GM23338 (cell line): ENCODE results near the gene EPS8. TPM values are rescaled to one million over a fixed set of nuclear protein-coding genes. Genes with fewer than 3 reads are reported as not detected.

Experiments used
- ATAC-seq: fragments of 200-7000 bp; cut with Tn5 transposase; 3 replicates; pipeline ENCODE4 v1.9.1; 2020
- DNase-seq: peaks from one replicate; pipeline ENCODE4 v3.0.0-alpha.2; 2015; ENCODE audit warnings: low spot score
- H2AFZ ChIP-seq: fragments of 200-600 bp; sonication (generic); 2 replicates; pipeline ENCODE4 v1.8.0; 2016; ENCODE audit warnings: antibody characterized with exemption, mild to moderate bottlenecking, moderate library complexity
- H3F3A ChIP-seq: fragments of 200-600 bp; sonication (generic); replicated peaks from 2 replicates; pipeline ENCODE4 v1.8.0; 2017; ENCODE audit warnings: antibody characterized with exemption, mixed run types, low read depth
- H3K27ac ChIP-seq: fragments of 200-600 bp; sonication (generic); 2 replicates; pipeline ENCODE4 v1.6.1; 2016; ENCODE audit warnings: low read depth
- H3K27me3 ChIP-seq: fragments of 200-600 bp; sonication (generic); 2 replicates; pipeline ENCODE4 v1.8.0; 2016; ENCODE audit warnings: mild to moderate bottlenecking, mixed run types, moderate library complexity; ENCODE audit not compliant: insufficient read depth
- H3K36me3 ChIP-seq: fragments of 200-600 bp; sonication (generic); 2 replicates; pipeline ENCODE4 v1.8.0; 2016; ENCODE audit warnings: mild to moderate bottlenecking; ENCODE audit not compliant: insufficient read depth
- H3K4me1 ChIP-seq: fragments of 200-600 bp; sonication (generic); 2 replicates; pipeline ENCODE4 v1.8.0; 2016; ENCODE audit warnings: mild to moderate bottlenecking, moderate library complexity; ENCODE audit not compliant: insufficient read depth
- H3K4me2 ChIP-seq: fragments of 200-600 bp; sonication (generic); 2 replicates; pipeline ENCODE4 v1.7.1; 2017; ENCODE audit warnings: mixed run types
- H3K4me3 ChIP-seq: fragments of 200-600 bp; sonication (generic); 2 replicates; pipeline ENCODE4 v1.6.1; 2016; ENCODE audit warnings: mixed run types
- H3K79me2 ChIP-seq: fragments of 200-600 bp; sonication (generic); replicated peaks from 2 replicates; pipeline ENCODE4 v1.8.0; 2017; ENCODE audit warnings: mild to moderate bottlenecking; ENCODE audit not compliant: insufficient read depth
- H3K9me2 ChIP-seq: fragments of 200-600 bp; sonication (generic); 2 replicates; pipeline ENCODE4 v1.8.0; 2017; ENCODE audit not compliant: insufficient read depth
- H4K20me1 ChIP-seq: fragments of 200-600 bp; sonication (generic); replicated peaks from 2 replicates; pipeline ENCODE4 v1.8.0; 2017; ENCODE audit warnings: mild to moderate bottlenecking; ENCODE audit not compliant: insufficient read depth
- H3K27ac Mint-ChIP-seq: 2 replicates; pipeline ENCODE4 v1.8.0; 2020; ENCODE audit warnings: inconsistent platforms, mild to moderate bottlenecking, moderate library complexity, mixed read lengths
- H3K27me3 Mint-ChIP-seq: 3 replicates; pipeline ENCODE4 v1.8.0; 2022; ENCODE audit warnings: low read depth, mild to moderate bottlenecking, moderate library complexity, mixed read lengths, inconsistent platforms; ENCODE audit not compliant: insufficient read depth, poor library complexity
- H3K36me3 Mint-ChIP-seq: 3 replicates; pipeline ENCODE4 v1.8.0; 2021; ENCODE audit warnings: low read depth, mild to moderate bottlenecking, inconsistent platforms, moderate library complexity, mixed read lengths
- H3K4me1 Mint-ChIP-seq: 3 replicates; pipeline ENCODE4 v1.8.0; 2020; ENCODE audit warnings: mild to moderate bottlenecking, inconsistent platforms, mixed read lengths
- H3K4me3 Mint-ChIP-seq: 3 replicates; pipeline ENCODE4 v1.8.0; 2021; ENCODE audit warnings: moderate library complexity, mild to moderate bottlenecking, inconsistent platforms, mixed read lengths
- H3K9me3 Mint-ChIP-seq: 3 replicates; pipeline ENCODE4 v1.8.0; 2020; ENCODE audit warnings: moderate library complexity, mild to moderate bottlenecking, inconsistent platforms, mixed read lengths
- CREB1 ChIP-seq: fragments of 250-450 bp; sonication (Bioruptor Pico); IDR thresholded peaks from 2 replicates; pipeline ENCODE4 v1.5.0; 2020; ENCODE audit warnings: low read depth, mild to moderate bottlenecking, moderate library complexity
- EZH2 ChIP-seq: fragments of 200-600 bp; sonication (generic); IDR thresholded peaks from one replicate; pipeline ENCODE4 v1.8.0; 2017; ENCODE audit warnings: antibody characterized with exemption, mild to moderate bottlenecking, low read depth; ENCODE audit not compliant: unreplicated experiment
- JUNB ChIP-seq: IDR thresholded peaks from one replicate; pipeline ENCODE4 v1.6.1; 2016; ENCODE audit warnings: antibody characterized with exemption; ENCODE audit not compliant: unreplicated experiment
- NANOG ChIP-seq: IDR thresholded peaks from 2 replicates; pipeline ENCODE4 v1.6.1; 2016; ENCODE audit warnings: antibody characterized with exemption, borderline replicate concordance
- POLR2AphosphoS5 ChIP-seq: IDR thresholded peaks from 2 replicates; pipeline ENCODE4 v1.6.1; 2016; ENCODE audit warnings: antibody characterized with exemption, low read depth
- STAT1 ChIP-seq: IDR thresholded peaks from one replicate; pipeline ENCODE4 v1.6.1; 2016; ENCODE audit warnings: antibody characterized with exemption; ENCODE audit not compliant: unreplicated experiment
- ZNF114 ChIP-seq: fragments of 250-450 bp; sonication (Bioruptor Pico); IDR thresholded peaks from 2 replicates; pipeline ENCODE4 v1.5.0; 2020; ENCODE audit warnings: mild to moderate bottlenecking, moderate library complexity
- ZNF331 ChIP-seq: fragments of 250-450 bp; sonication (Bioruptor Pico); IDR thresholded peaks from 2 replicates; pipeline ENCODE4 v1.5.0; 2020; ENCODE audit warnings: low read depth, mild to moderate bottlenecking, moderate library complexity
- ZNF462 ChIP-seq: fragments of 250-450 bp; sonication (Bioruptor Pico); IDR thresholded peaks from 2 replicates; pipeline ENCODE4 v1.5.0; 2020; ENCODE audit warnings: mild to moderate bottlenecking, moderate library complexity
- polyA plus RNA-seq: library from polyadenylated mRNA; unstranded; fragments of >200 nt; fragmentation: Nextera tagmentation; extraction: Ambion mirVana; gene quantifications from 2 replicates; pipeline ENCODE4 v1.2.1, GENCODE V29; 2016
- total RNA-seq: library from RNA; depleted of rRNA; stranded (reverse); fragments of >200 nt; shearing (Covaris generic); gene quantifications from 2 replicates; pipeline ENCODE4 v1.2.3, GENCODE V29; 2014
- TF ChIP-seq, protein P1 (sequence below), 2 experiments: fragments of 200-600 bp in 1 of 2; sonication (generic) in 1 of 2; conservative IDR thresholded peaks; 2 replicates each; pipeline versions ENCODE4 v1.5.1 to v1.6.1; 2016 to 2017; ENCODE audit warnings: antibody characterized with exemption in 2 of 2, low read depth in 2 of 2, mild to moderate bottlenecking in 2 of 2, moderate library complexity in 1 of 2
- TF ChIP-seq, protein P2 (sequence below): IDR thresholded peaks from 2 replicates; pipeline ENCODE4 v1.6.1; 2016; ENCODE audit warnings: antibody characterized with exemption
- TF ChIP-seq, protein P3 (sequence below): IDR thresholded peaks from one replicate; pipeline ENCODE4 v1.6.1; 2018; ENCODE audit warnings: antibody characterized with exemption; ENCODE audit not compliant: unreplicated experiment

Gene EPS8
- total and polyA plus RNA-seq, 2 experiments from 2014 or later = 3.5 to 5.4 TPM

GRCh38 chr12:15651371-15651770 is 137.8 kb downstream of the EPS8 start:
- H3K36me3 Mint-ChIP-seq = no peaks in the 10 kb centered on the region
- Histone ChIP-seq H3K4me2 (no peak overlapping the region), H3K27me3 (no peaks in the 10 kb centered on the region), H3K4me3 (no peak overlapping the region), H2AFZ (no peak overlapping the region), H3K9me2 (no peaks in the 10 kb centered on the region), H3K79me2 (no peaks in the 10 kb centered on the region), H4K20me1 (no peaks in the 10 kb centered on the region), H3K36me3 (no peaks in the 10 kb centered on the region), H3K27ac (no peak overlapping the region), H3K4me1 (0 out of 2 replicates have a peak, but pooled peaks cover 3% of the 10 kb centered on the region), H3F3A (no peaks in the 10 kb centered on the region)
- H3K27me3 Mint-ChIP-seq = no peaks in the 10 kb centered on the region
- TF ChIP-seq, protein P1, sequence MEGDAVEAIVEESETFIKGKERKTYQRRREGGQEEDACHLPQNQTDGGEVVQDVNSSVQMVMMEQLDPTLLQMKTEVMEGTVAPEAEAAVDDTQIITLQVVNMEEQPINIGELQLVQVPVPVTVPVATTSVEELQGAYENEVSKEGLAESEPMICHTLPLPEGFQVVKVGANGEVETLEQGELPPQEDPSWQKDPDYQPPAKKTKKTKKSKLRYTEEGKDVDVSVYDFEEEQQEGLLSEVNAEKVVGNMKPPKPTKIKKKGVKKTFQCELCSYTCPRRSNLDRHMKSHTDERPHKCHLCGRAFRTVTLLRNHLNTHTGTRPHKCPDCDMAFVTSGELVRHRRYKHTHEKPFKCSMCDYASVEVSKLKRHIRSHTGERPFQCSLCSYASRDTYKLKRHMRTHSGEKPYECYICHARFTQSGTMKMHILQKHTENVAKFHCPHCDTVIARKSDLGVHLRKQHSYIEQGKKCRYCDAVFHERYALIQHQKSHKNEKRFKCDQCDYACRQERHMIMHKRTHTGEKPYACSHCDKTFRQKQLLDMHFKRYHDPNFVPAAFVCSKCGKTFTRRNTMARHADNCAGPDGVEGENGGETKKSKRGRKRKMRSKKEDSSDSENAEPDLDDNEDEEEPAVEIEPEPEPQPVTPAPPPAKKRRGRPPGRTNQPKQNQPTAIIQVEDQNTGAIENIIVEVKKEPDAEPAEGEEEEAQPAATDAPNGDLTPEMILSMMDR (conservative IDR thresholded peaks at IDR 0.05; ENCODE audit: low read depth in 2 of 2) = no peak
- no peak for TF ChIP-seq ZNF114
- no peak for TF ChIP-seq ZNF462 (CRISPR knock-in tag)
- TF ChIP-seq, protein P2, sequence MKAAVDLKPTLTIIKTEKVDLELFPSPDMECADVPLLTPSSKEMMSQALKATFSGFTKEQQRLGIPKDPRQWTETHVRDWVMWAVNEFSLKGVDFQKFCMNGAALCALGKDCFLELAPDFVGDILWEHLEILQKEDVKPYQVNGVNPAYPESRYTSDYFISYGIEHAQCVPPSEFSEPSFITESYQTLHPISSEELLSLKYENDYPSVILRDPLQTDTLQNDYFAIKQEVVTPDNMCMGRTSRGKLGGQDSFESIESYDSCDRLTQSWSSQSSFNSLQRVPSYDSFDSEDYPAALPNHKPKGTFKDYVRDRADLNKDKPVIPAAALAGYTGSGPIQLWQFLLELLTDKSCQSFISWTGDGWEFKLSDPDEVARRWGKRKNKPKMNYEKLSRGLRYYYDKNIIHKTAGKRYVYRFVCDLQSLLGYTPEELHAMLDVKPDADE = no peak
- TF ChIP-seq STAT1 = no peak
- TF ChIP-seq EZH2 = no peak
- TF ChIP-seq, protein P3, sequence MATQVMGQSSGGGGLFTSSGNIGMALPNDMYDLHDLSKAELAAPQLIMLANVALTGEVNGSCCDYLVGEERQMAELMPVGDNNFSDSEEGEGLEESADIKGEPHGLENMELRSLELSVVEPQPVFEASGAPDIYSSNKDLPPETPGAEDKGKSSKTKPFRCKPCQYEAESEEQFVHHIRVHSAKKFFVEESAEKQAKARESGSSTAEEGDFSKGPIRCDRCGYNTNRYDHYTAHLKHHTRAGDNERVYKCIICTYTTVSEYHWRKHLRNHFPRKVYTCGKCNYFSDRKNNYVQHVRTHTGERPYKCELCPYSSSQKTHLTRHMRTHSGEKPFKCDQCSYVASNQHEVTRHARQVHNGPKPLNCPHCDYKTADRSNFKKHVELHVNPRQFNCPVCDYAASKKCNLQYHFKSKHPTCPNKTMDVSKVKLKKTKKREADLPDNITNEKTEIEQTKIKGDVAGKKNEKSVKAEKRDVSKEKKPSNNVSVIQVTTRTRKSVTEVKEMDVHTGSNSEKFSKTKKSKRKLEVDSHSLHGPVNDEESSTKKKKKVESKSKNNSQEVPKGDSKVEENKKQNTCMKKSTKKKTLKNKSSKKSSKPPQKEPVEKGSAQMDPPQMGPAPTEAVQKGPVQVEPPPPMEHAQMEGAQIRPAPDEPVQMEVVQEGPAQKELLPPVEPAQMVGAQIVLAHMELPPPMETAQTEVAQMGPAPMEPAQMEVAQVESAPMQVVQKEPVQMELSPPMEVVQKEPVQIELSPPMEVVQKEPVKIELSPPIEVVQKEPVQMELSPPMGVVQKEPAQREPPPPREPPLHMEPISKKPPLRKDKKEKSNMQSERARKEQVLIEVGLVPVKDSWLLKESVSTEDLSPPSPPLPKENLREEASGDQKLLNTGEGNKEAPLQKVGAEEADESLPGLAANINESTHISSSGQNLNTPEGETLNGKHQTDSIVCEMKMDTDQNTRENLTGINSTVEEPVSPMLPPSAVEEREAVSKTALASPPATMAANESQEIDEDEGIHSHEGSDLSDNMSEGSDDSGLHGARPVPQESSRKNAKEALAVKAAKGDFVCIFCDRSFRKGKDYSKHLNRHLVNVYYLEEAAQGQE = no peak
- TF ChIP-seq JUNB = no peak
- no peak for TF ChIP-seq POLR2AphosphoS5
- TF ChIP-seq CREB1 (CRISPR knock-in tag) = no peak
- TF ChIP-seq ZNF331 (CRISPR knock-in tag) = no peak
- TF ChIP-seq NANOG = no peak
- H3K4me3 Mint-ChIP-seq = no peak overlapping the region
- no peaks in the 10 kb centered on the region for H3K9me3 Mint-ChIP-seq
- peaks cover 12% of the 10 kb centered on the region for H3K4me1 Mint-ChIP-seq
- no peak overlapping the region for H3K27ac Mint-ChIP-seq
- no peak for ATAC-seq
- no peak for DNase-seq
